Measurements from ENCODE around the gene OSBPL10.

OSBPL10 gene

GRCh38 chr3:31974471-31974870, 6.6 kb downstream of the OSBPL10 start:
- H3K27me3 ChIP-seq (ENCODE audit: insufficient read depth, low read length, poor library complexity, severe bottlenecking): no peaks in the 10 kb centered on the region
- H4K20me1 ChIP-seq (ENCODE audit: insufficient read depth, low read length, poor library complexity, severe bottlenecking): no peaks in the 10 kb centered on the region
- no peak overlapping the region for H3K9ac ChIP-seq (ENCODE audit: low read depth, low read length, poor library complexity, severe bottlenecking)
- no peaks in the 10 kb centered on the region for H3K36me3 ChIP-seq (ENCODE audit: insufficient read depth, low read length)
- no peak overlapping the region for H3K4me2 ChIP-seq (ENCODE audit: low read depth, low read length, poor library complexity, severe bottlenecking)
- H2AFZ ChIP-seq (ENCODE audit: low read length): no peak overlapping the region
- H3K4me3 ChIP-seq (ENCODE audit: low read length, poor library complexity, severe bottlenecking): no peak overlapping the region
- no peaks in the 10 kb centered on the region for H3K4me1 ChIP-seq (ENCODE audit: insufficient read depth, low read length, poor library complexity, severe bottlenecking)
- no peaks in the 10 kb centered on the region for H3F3A ChIP-seq (ENCODE audit: low read depth)
- H3K9me3 ChIP-seq (ENCODE audit: insufficient read depth, low read depth, low read length): no peaks in the 10 kb centered on the region
- H3K79me2 ChIP-seq (ENCODE audit: insufficient read depth, low read length): no peaks in the 10 kb centered on the region
- TF ChIP-seq CTCF (conservative IDR thresholded peaks at IDR 0.05; ENCODE audit: low read length) (no peak), EZH2phosphoT487 (IDR thresholded peaks at IDR 0.05; ENCODE audit: borderline replicate concordance) (no peak)
- no peaks in the 10 kb centered on the region for H3K9me2 ChIP-seq (replicated peaks; ENCODE audit: low read depth, low read length)

- Histone ChIP-seq H3K36me3 (ENCODE audit: insufficient read depth, low read length) (no peaks in the 10 kb centered on the region), H3K27me3 (ENCODE audit: insufficient read depth, low read length, poor library complexity, severe bottlenecking) (no peaks in the 10 kb centered on the region), H4K20me1 (ENCODE audit: insufficient read depth, low read length, poor library complexity, severe bottlenecking) (no peaks in the 10 kb centered on the region), H3K4me3 (ENCODE audit: low read length, poor library complexity, severe bottlenecking) (no peak overlapping the region), H3K9me3 (ENCODE audit: insufficient read depth, low read depth, low read length) (no peaks in the 10 kb centered on the region), H3K9me2 (replicated peaks; ENCODE audit: low read depth, low read length) (no peaks in the 10 kb centered on the region), H2AFZ (ENCODE audit: low read length) (no peak overlapping the region), H3K4me1 (ENCODE audit: insufficient read depth, low read length, poor library complexity, severe bottlenecking) (no peaks in the 10 kb centered on the region), H3F3A (ENCODE audit: low read depth) (no peaks in the 10 kb centered on the region), H3K79me2 (ENCODE audit: insufficient read depth, low read length) (no peaks in the 10 kb centered on the region), H3K9ac (ENCODE audit: low read depth, low read length, poor library complexity, severe bottlenecking) (no peak overlapping the region), H3K4me2 (ENCODE audit: low read depth, low read length, poor library complexity, severe bottlenecking) (no peak overlapping the region)
- TF ChIP-seq CTCF (conservative IDR thresholded peaks at IDR 0.05; ENCODE audit: low read length): no peak
- no peak for TF ChIP-seq EZH2phosphoT487 (IDR thresholded peaks at IDR 0.05; ENCODE audit: borderline replicate concordance)
Measured at GRCh38 chr3:31973837-31974236, 7.2 kb downstream of the OSBPL10 start.

GRCh38 chr3:31973081-31973480, 8.0 kb downstream of the OSBPL10 start:
- Histone ChIP-seq H3K4me1 (ENCODE audit: insufficient read depth, low read length, poor library complexity, severe bottlenecking) (no peaks in the 10 kb centered on the region), H2AFZ (ENCODE audit: low read length) (no peak overlapping the region), H3K9me3 (ENCODE audit: insufficient read depth, low read depth, low read length) (no peaks in the 10 kb centered on the region), H3K27me3 (ENCODE audit: insufficient read depth, low read length, poor library complexity, severe bottlenecking) (no peaks in the 10 kb centered on the region), H3K4me3 (ENCODE audit: low read length, poor library complexity, severe bottlenecking) (no peak overlapping the region), H3F3A (ENCODE audit: low read depth) (no peaks in the 10 kb centered on the region), H3K9ac (ENCODE audit: low read depth, low read length, poor library complexity, severe bottlenecking) (no peak overlapping the region), H3K4me2 (ENCODE audit: low read depth, low read length, poor library complexity, severe bottlenecking) (no peak overlapping the region), H4K20me1 (ENCODE audit: insufficient read depth, low read length, poor library complexity, severe bottlenecking) (no peaks in the 10 kb centered on the region), H3K36me3 (ENCODE audit: insufficient read depth, low read length) (no peaks in the 10 kb centered on the region), H3K79me2 (ENCODE audit: insufficient read depth, low read length) (no peaks in the 10 kb centered on the region), H3K9me2 (replicated peaks; ENCODE audit: low read depth, low read length) (no peaks in the 10 kb centered on the region)
- TF ChIP-seq EZH2phosphoT487 (IDR thresholded peaks at IDR 0.05; ENCODE audit: borderline replicate concordance) (no peak), CTCF (conservative IDR thresholded peaks at IDR 0.05; ENCODE audit: low read length) (no peak)

Data from Loucy (cell line).